GM21515 (cell line): ENCODE results near the gene NBAS.

ENCODE experiments used
- ATAC-seq: cut with Tn5 transposase; IDR thresholded peaks from one replicate; pipeline ENCODE4 v1.9.1; 2021; ENCODE audit not compliant: unreplicated experiment

The NBAS gene

DNA sequence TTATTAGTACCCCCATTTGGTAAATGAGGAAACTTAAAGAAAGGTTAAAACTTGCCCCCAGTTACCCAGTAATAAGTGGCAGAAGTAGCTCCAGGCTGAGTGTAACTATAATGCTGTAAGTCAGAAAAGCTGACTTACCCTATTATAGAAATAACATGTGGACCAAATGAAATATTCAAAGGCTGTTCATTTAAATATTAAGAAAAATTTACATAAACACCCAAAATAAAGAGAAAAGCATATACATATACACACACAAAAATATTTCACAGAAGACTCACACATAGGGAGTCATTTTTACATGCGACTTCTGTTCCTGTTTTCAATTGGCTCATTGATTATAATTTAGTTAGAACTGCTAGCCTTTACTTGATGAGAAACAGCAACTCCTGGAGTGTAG, 189.1 kb downstream of the NBAS start:
- no peak for ATAC-seq

DNA sequence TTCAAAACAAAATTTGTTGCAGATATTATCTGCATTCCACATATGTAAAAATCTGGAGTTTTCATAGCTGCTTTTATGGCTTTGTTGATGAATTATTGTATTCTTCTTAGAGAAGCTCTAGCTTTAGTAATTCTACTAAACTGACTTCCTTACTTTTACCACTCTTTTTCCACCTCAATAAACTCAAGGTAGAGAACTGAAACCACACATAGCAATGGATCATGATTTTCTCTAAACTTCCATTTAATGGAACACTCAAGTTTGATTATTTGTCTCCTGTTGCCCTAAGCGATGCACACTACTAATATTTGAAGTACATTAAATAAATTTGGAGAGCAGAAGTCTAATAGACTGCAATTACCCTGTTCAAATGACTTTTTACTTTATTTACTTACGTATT, 192.0 kb downstream of the NBAS start:
- ATAC-seq, result no peak

DNA sequence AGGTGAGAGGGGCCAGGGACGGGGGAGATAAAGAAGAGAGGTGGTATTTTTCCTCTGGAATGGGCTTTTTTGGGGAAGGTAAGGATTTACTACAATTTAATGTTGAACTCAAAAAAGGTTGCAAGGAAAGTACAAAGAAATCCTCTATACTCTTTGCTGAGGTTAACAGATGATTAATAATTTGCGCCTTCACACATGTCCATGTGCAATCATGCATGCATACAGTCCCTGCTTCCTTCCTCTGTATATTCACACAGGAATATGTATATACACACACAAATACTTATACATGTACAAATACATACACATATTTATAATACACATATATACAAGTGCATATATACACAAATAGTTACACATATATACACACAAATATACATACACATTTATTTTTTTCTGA, 193.4 kb downstream of the NBAS start:
- ATAC-seq, result peak; percentile 48

DNA sequence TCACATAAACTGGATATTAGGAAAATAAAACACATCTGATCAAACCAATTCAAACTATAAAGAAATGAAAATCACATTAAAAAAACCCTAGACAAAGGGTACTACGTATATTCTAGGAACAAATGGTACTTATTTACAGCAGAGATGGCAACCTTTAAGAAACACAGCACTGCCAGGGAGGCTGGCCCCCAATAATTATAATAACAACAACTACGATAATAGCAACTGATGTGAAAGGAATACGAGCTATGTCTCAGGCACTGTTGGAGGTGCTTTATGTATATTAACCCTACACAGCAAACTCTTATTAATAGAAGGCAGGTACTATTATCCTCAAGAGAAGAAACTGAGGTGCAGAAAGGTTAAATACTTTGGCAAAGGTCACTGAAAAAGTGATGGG, 193.9 kb downstream of the NBAS start:
- no peak for ATAC-seq

DNA sequence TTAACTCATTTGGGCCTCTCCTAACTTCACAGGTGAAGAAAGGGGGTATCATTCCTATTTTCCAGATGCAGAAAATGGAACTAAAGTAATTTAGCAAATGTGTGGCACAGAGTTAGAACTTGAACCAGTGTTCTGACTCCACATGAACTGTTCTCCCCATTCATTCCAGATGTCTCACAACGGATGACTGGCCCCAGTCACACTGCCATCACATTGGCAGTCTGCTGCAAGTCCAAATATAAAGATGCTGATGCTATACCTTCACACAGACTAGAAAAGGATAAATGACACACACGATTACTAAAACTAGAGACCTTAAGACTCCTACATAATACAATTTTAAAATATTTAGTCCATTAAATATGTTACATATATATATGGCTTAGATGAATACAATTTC, 195.7 kb downstream of the NBAS start:
- ATAC-seq, result no peak

DNA sequence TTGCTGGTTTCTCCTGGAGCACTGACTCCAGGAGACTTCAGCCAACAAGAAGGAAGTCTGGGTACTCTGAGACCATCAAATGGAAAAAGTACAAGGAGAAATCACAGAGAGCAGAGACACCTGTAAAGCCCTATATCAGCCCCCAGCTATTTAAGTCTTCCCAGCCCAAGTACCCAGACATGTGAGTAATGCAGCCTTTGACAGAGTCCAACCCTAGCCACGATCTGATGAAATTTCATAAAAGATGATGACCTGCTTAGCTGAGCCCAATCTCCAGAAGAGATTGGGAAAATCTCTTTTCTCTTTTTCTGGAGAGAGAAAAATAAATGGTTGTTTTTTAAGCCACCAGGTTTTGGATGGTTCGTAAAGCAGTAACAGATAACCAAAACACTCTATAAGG, 196.6 kb downstream of the NBAS start:
- no peak for ATAC-seq

DNA sequence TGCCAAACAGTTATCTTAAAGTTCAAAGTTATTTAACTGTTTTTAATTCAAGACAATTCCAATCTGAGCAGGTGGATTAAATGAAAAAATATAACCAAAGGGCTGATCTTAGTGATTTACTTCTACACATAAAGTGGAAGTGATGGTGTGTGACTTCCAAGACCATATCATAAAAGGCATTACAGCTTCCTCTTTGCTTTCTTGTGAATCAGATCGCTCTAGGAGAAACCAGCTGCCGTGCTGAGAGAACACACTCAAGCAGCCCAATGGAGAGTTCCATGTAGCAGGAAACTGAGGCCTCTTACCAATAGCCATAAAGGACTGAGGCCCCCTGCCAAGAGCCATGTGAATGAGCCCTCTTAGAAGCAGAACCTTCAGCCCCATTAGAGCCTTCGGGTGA, 197.4 kb downstream of the NBAS start:
- no peak for ATAC-seq

DNA sequence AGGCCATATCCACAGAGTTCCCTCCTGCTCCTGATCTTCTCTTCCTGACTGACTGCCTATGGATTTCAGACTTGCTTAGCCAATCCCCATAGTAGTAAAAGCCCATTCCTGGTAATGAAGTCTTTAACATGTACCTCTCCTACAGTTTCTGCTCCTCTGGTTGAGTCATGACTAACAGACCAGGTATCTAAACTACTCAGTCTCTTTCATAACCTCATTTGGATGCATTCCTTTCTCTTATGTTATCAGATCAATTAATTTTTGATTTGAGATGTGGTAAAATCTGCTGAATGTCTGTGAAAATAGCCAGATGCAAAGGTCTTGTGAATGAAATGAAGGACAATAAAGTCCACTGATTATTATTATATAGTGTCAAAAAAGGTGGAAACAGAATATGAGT, 198.0 kb downstream of the NBAS start:
- ATAC-seq, result no peak

DNA sequence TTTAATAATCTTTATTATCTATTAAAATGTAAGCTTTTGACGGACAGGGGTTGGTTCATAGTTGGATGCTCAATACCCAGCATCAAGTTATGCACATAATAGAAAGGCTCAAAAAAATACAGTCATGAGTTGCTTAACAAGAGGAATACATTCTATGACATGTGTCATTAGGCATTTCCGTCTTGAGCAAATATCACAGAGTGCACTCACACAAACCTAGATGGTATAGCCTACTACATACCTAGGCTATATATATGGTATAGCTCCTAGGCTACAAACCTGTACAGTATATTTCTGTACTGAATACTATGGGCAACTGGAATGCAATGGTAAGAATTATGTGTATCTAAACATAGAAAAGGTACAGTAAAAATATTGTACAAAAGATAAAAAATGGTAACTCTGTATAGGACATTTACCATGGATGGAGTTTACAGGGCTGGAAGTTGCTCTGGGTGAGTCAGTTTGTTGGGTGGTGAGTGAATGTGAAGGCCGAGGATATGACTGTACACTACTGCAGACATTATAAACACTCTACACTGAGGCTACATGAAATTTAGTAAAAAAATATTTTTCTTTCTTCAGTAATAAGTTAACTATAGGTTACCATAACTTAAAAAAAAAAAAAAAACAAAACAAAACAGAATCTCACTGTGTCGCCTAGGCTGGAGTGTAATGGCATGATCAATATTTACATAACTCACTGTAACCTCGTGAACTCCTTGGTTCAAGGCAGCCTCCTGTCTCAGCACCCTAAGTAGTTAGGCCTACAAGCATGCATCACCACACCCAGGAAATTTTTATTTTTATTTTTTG, 201.2 kb downstream of the NBAS start:
- ATAC-seq, result no peak

DNA sequence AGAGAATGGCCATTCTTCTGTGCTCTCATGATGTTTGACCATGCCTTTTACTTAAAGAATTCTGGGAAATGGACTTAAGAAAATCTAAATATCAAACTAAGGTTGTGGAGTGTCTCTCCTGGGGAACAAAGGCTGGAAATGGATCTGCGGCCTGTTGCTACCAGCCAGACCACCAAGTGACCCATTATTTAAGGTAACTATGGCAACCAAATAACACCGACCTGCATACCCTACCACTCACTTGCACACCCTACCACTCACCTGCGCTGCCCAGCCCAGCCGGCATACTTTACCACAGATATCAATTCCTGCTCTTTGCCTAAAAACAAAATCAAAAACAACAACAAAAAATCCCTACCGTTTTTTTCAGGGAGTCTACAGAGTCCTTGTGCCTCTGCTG, 203.2 kb downstream of the NBAS start:
- no peak for ATAC-seq

DNA sequence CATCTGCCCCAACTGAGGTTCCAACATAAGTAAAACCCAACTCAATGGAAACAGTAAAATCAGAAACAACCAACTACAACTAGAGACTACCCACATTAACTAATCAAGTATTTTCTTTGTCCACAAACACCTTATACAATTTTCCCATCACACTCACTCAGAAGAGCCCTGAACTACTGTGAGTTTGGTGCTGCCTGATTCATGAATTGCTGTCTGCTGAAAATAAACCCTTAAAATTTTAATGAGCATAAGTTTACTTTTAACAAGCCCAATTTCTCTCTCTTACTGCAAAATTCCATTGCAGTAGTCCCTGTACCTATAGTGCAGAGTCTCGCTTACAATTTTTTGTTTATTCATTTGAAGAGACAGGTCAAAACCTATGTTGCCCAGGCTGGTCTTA, 203.9 kb downstream of the NBAS start:
- no peak for ATAC-seq

DNA sequence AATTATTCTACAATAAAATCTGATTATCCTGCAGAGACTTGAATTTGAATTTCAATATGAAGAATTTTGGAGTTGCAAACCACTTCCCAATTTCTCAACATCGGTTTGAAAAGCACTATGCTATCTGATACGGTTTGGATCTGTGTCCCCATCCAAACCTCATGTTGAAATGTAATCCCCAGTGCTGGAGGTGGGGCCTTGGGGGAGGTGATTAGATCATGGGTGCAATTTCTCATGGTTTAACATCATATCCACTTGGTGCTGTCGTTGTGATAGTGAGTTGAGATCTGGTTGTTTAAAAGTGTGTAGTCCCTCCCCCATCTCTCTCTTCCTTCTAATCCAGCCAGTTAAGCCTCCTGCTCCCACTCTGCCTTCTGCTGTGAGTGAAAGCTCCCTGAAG, 205.7 kb downstream of the NBAS start:
- ATAC-seq, result no peak

DNA sequence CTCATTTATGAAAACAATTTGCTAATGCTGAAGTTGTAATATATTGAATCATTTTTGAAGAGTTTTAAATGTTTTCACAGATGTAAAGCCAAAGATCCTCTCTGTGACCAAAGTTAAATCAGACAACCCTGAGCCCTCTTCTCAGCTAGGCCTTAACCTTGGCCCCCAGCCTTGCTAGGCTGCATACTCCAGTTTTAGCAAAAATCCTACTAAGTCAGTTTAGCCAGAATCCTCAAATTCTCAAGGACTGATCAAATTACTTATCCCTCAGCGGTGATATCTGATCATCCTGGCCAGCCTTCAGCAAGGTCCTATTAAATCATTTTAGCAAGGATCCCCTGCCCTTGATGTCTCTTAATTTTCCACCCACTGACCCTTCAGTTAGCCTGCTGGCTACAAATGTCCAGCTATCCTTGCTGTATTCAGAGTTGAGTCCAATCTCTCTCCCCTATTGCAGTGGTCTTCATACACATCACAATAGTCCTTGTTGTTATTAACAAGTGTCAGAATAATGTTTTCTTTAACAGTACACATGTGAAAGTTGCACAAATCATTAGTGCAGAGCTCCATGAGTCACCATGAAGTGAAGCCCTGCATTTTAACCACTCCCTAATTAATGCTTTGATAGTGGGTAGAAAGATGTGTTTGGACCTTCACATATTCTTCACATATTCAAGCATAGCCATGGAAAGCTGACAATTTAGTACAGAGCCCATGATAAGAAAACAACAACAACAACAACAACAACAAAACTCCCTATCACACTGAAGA, 206.4 kb downstream of the NBAS start:
- ATAC-seq, result no peak

DNA sequence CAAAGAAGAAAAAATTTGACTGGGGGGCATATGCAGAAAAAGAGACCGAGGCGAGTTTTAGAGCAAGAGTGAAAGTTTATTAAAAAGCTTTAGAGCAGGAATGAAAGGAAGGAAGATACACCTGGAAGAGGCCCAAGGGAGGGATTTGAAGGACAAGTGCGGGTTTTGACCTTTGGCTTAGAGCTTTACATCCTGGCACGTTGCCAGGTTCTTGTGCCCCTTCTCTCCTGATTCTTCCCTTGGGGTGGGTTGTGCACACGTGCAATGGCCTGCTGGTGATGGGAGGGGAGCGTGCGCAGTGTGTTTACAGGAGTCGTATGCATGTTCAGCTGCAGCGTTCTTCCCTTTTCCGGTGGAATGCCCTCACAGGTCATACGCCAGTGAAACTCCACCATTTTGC, 208.8 kb downstream of the NBAS start:
- no peak for ATAC-seq

DNA sequence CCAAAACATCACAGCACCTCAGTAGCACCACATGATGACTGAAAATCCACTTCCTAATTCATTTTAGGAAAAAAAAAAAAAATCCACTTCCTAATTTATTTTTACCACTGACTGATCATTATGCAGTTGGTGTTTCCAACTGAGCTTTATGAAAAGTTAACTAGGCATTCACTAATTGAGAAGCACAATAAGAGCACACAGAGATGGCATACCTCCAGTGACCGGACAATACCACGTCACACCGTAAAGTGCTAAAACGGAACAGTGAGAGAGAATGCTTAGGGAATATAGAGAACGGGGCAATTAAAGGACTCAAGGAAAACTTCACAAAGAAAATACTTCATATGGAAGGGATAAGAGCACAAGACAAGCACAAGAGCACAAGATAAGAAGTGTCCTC, 212.5 kb downstream of the NBAS start:
- ATAC-seq, result no peak

DNA sequence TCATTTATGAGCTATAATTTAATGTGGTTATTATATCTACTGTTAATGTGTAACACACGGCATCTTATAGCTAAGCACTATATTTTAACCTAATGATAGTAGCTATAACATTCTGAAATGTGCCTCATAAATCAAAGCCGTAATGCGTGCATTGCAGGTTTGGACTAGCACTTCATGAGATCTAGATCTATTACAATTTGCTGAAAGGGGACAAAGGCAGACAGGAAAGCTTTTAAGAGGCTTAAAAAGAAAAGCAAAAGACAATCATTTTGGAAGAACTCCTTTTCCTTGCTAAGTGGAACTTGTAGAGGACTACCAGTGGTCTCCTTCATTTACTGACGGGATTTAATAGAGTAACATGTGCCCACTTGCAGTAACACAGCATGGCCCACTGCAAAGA, 213.1 kb downstream of the NBAS start:
- no peak for ATAC-seq

DNA sequence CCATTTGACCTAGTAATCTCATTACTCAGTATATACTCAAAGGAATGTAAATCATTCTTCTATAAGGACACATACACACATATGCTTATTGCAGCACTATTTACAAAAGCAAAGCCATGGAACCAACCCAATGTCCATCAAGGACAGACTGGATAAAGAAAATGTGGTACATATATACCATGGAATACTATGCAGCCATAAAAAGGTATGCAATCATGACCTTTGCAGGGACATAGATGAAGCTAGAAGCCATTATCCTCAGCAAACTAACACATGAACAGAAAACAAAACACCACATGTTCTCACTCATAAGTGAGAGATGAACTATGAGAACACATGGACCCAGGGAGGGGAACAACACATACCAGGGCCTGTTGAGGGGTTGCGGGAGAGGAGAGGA, 214.5 kb downstream of the NBAS start:
- no peak for ATAC-seq

DNA sequence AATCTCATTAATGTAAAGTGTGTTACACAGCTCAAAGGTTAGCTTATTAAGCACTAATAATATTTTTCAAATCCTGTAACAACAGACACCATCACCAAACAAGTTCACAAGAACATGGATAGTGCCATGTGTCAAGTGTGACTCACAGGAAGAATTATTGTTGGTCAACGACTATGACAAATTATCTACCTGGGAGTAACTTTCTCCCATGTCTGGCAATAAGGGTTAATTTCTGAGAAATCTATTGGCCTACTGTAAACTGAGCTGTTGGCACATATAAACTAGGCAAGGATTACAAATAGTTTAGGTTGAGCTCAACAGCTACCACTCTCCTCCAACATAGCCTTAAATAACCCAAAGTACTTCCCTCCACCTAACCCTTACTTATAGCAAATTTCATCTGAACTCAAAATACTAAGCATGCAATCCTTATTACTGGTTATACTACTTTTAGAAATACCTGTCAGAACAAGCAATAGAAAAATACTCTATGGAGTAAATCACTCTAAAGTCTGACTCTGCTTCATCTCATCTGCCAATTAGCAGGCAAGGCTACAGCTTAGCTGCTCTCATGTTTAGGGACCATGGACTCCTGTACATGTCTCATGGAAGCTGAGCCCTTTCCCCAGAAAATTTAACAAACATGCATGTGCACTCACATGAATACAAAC, 223.0 kb downstream of the NBAS start:
- ATAC-seq, result no peak

DNA sequence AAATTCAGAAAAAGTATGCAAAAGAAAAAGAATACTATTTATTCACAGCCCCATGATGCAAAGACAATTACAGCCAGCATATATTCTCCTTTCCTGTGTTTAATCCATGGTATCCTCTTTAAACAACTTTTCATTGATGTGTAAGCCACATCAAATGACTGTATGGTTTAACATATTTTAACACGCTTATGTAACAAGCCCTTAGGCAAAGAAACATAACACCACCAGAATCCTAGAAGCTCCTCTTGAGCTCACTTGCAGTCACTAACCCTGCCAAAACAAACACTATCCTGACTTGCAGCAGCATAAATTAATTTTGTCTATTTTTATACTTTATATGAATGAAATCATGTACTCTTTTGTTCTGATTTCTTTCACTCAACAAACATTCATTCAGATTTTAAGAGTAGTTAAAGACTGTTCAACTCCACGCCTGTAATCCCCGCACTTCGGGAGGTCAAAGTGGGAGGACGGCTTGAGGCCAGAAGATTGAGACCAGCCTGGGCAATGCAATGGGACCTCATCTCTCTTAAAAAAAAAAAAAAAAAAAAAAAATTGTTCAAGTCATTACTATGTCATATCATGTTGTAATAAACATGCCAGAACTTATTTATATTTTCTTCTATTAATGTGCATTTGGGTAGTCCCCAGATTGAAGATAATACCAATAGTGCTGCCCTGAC, 226.3 kb downstream of the NBAS start:
- no peak for ATAC-seq

DNA sequence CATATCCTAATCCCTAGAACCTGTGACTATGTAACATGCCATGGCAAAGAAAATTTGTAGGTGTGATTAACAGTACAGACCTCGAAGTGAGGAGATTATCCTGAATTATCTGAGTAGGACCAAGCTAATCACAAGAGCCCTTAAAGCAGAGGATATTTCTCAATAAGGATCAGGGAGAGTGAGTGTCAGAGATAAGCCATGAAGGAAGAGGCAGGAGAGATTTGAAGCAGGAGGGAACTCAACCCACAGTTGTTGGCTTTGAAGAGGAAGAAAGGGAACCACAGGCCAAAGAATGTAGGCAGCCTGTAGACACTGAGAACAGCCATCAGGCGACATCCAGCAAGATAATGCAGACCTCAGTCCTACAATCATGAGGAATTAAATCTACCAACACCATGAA, 229.3 kb downstream of the NBAS start:
- ATAC-seq, result no peak

DNA sequence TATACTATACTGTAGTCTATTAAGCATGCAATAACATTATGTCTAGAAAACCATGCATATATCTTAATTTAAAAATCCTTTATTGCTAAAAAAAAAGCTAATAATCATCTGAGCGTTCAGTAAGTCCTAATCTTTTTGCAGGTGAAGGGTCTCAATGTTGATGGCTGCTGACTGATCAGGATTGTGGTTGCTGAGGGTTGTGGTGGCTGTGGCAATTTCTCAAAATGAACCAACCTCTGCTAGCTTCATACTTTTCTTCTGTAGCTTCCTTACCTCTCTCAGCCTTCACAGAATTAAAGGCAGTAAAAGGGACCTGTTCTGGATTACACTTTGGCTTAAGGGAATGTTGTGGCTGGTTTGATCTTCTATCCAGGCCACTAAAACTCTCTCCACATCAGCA, 235.8 kb downstream of the NBAS start:
- ATAC-seq, result no peak

DNA sequence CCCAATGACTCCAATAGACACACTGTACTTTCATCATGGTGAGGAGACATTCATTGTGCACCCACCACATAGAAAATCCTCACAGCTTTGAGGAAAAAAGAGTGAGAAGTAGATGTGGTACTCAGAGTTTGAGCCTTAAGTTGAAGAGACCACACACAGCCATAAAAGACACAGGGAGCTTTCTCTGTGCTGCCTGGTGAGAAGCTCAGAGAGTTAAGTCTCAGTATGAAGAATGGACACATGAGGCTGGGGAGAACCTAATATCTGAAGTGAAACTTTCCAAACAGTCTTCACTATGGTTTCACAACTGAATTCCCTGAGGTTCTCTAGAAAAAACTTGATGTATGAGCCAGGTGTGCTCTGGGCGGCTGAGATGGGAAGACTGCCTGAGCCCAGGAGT, 237.9 kb downstream of the NBAS start:
- ATAC-seq, result no peak
